SK-N-SH (cell line): ENCODE results near the gene UGT2B11. TPM values are rescaled to one million over a fixed set of nuclear protein-coding genes. Genes with fewer than 3 reads are reported as not detected.
"Not testable (repeated sequence)": the region's sequence is repeated elsewhere in the genome, so short reads cannot be mapped to it uniquely, and the experiment has no call there.

ENCODE experiments used
- CTCF ChIA-PET: fragments of 300-600, 350-600 bp; formaldehyde crosslinking; extraction: SDS; loops from one replicate; lab custom pipeline; 2021; lab: Yijun Ruan, JAX
- POLR2A ChIA-PET: fragments of 350-600 bp; sonication (Branson Sonifier 250); formaldehyde crosslinking; extraction: SDS; loops from one replicate; lab custom pipeline; 2020; ENCODE audit warnings: antibody characterized with exemption, inconsistent platforms; lab: Yijun Ruan, JAX
- DNase-seq: peaks from one replicate; pipeline ENCODE4 v3.0.0; 2012
- H2AFZ ChIP-seq: fragments of 200-600 bp; sonication (generic); 2 replicates; pipeline ENCODE4 v1.8.1; 2016; ENCODE audit warnings: antibody characterized with exemption, mild to moderate bottlenecking, low read depth
- H3F3A ChIP-seq: fragments of 200-600 bp; sonication (generic); replicated peaks from 2 replicates; pipeline ENCODE3; 2016; ENCODE audit warnings: antibody characterized with exemption, mild to moderate bottlenecking; ENCODE audit not compliant: insufficient read depth
- H3K27ac ChIP-seq, 2 experiments: fragments of 200-500 bp in 1 of 2; fragments of 200-600 bp in 1 of 2; sonication (Bioruptor generic) in 1 of 2; sonication (generic), shearing (Covaris generic) in 1 of 2; 2 replicates each; pipeline versions ENCODE4 v1.5.1 to v1.6.1; 2014 to 2016; ENCODE audit warnings: low read depth in 2 of 2, inconsistent platforms in 1 of 2, low read length in 1 of 2, mild to moderate bottlenecking in 1 of 2, mixed read lengths in 1 of 2
- H3K27me3 ChIP-seq: fragments of 200-600 bp; sonication (generic), shearing (Covaris generic); 2 replicates; pipeline ENCODE4 v1.6.1; 2016; ENCODE audit warnings: mixed run types; ENCODE audit not compliant: insufficient read depth
- H3K36me3 ChIP-seq, 2 experiments: fragments of 200-500 bp in 1 of 2; fragments of 200-600 bp in 1 of 2; sonication (Bioruptor generic) in 1 of 2; sonication (generic) in 1 of 2; replicated peaks in 1 of 2; 2 replicates each; pipeline versions ENCODE3 to v1.5.1; 2014 to 2016; ENCODE audit warnings: low read length in 1 of 2, mild to moderate bottlenecking in 1 of 2; ENCODE audit not compliant: insufficient read depth in 2 of 2, control insufficient read depth in 1 of 2
- H3K4me1 ChIP-seq, 2 experiments: fragments of 200-500 bp in 1 of 2; fragments of 200-600 bp in 1 of 2; sonication (Bioruptor generic) in 1 of 2; sonication (generic), shearing (Covaris generic) in 1 of 2; 2 replicates each; pipeline versions ENCODE4 v1.5.1 to v1.6.1; 2014 to 2016; ENCODE audit warnings: low read depth in 1 of 2, low read length in 1 of 2, mixed run types in 1 of 2; ENCODE audit not compliant: insufficient read depth in 2 of 2, control insufficient read depth in 1 of 2
- H3K4me2 ChIP-seq: fragments of 200-600 bp; sonication (generic), shearing (Covaris generic); 2 replicates; pipeline ENCODE4 v1.6.1; 2017; ENCODE audit warnings: mixed run types
- H3K4me3 ChIP-seq, 2 experiments: fragments of 200-500 bp in 1 of 2; fragments of 200-600 bp in 1 of 2; sonication (Bioruptor generic) in 1 of 2; sonication (generic), shearing (Covaris generic) in 1 of 2; 2 replicates each; pipeline versions ENCODE4 v1.5.1 to v1.8.1; 2014 to 2016; ENCODE audit warnings: low read depth in 2 of 2, inconsistent platforms in 1 of 2, low read length in 1 of 2, mild to moderate bottlenecking in 1 of 2, mixed read lengths in 1 of 2, moderate library complexity in 1 of 2
- H3K79me2 ChIP-seq: fragments of 200-600 bp; sonication (generic); 2 replicates; pipeline ENCODE4 v1.8.1; 2017; ENCODE audit warnings: mild to moderate bottlenecking; ENCODE audit not compliant: insufficient read depth
- H3K9ac ChIP-seq: fragments of 200-600 bp; sonication (generic); 2 replicates; pipeline ENCODE4 v1.6.1; 2017; ENCODE audit warnings: mixed run types
- H3K9me2 ChIP-seq: fragments of 200-600 bp; sonication (generic); 2 replicates; pipeline ENCODE4 v1.6.1; 2017; ENCODE audit warnings: mixed run types
- H3K9me3 ChIP-seq: fragments of 200-600 bp; sonication (generic); 2 replicates; pipeline ENCODE4 v1.6.1; 2017; ENCODE audit warnings: mixed run types, mild to moderate bottlenecking, moderate library complexity
- H4K20me1 ChIP-seq: fragments of 200-600 bp; sonication (generic); 2 replicates; pipeline ENCODE4 v1.6.1; 2017; ENCODE audit warnings: mild to moderate bottlenecking, mixed run types; ENCODE audit not compliant: insufficient read depth
- CHD2 ChIP-seq: fragments of 150-350 bp; IDR thresholded peaks from 2 replicates; pipeline ENCODE4 v1.6.1; 2018; ENCODE audit warnings: low read length; ENCODE audit not compliant: partially characterized antibody
- ELF1 ChIP-seq: IDR thresholded peaks from 2 replicates; pipeline ENCODE4 v1.4.0; 2012
- FOSL2 ChIP-seq: IDR thresholded peaks from 2 replicates; pipeline ENCODE4 v1.4.0; 2012; ENCODE audit warnings: low read depth, mild to moderate bottlenecking, moderate library complexity, borderline replicate concordance
- FOXJ3 ChIP-seq: sonication (generic); formaldehyde crosslinking; IDR thresholded peaks from 2 replicates; pipeline ENCODE4 v1.5.1; 2020; ENCODE audit warnings: mild to moderate bottlenecking, missing genetic modification reagents
- MXI1 ChIP-seq: IDR thresholded peaks from 2 replicates; pipeline ENCODE4 v1.6.1; 2012; ENCODE audit warnings: mild to moderate bottlenecking, low read depth, low read length, improper control_type of control experiment
- PBX3 ChIP-seq: IDR thresholded peaks from 2 replicates; pipeline ENCODE4; 2012
- RAD21 ChIP-seq: IDR thresholded peaks from 2 replicates; pipeline ENCODE4 v1.6.1; 2012; ENCODE audit warnings: mild to moderate bottlenecking, low read length
- RFX5 ChIP-seq: IDR thresholded peaks from 2 replicates; pipeline ENCODE4 v1.6.1; 2012; ENCODE audit warnings: mild to moderate bottlenecking, improper control_type of control experiment, low read length
- TAF1 ChIP-seq: IDR thresholded peaks from 2 replicates; pipeline ENCODE4 v1.6.1; 2012; ENCODE audit warnings: low read depth, mild to moderate bottlenecking, low read length, moderate library complexity, borderline replicate concordance
- TEAD4 ChIP-seq: IDR thresholded peaks from 2 replicates; pipeline ENCODE4 v1.4.0; 2012; ENCODE audit warnings: mild to moderate bottlenecking, borderline replicate concordance; ENCODE audit not compliant: insufficient read depth
- WGBS: methylation state at CpG from one replicate; pipeline ENCODE4 v1.1.6; 2017; ENCODE audit warnings: low lambda C conversion rate; 5-methylcytosine and 5-hydroxymethylcytosine counted together
- polyA plus RNA-seq, 3 experiments: library from polyadenylated mRNA; depleted of rRNA; stranded (reverse); fragments of >200 nt; gene quantifications; 2 replicates each; pipeline ENCODE4 v1.2.3, GENCODE V29; 2012
- TF ChIP-seq, protein P1 (sequence below): fragments of 200-600 bp; sonication (generic); IDR thresholded peaks from 2 replicates; pipeline ENCODE4 v1.6.1; 2017; ENCODE audit warnings: antibody characterized with exemption, mild to moderate bottlenecking, moderate library complexity
- TF ChIP-seq, protein P2 (sequence below): IDR thresholded peaks from 2 replicates; pipeline ENCODE4 v1.4.0; 2012; ENCODE audit warnings: low read depth, borderline replicate concordance

UGT2B11 gene
- polyA plus RNA-seq, 1 of the 3 experiments (the other 2 are of a cell fraction) = not detected

DNA sequence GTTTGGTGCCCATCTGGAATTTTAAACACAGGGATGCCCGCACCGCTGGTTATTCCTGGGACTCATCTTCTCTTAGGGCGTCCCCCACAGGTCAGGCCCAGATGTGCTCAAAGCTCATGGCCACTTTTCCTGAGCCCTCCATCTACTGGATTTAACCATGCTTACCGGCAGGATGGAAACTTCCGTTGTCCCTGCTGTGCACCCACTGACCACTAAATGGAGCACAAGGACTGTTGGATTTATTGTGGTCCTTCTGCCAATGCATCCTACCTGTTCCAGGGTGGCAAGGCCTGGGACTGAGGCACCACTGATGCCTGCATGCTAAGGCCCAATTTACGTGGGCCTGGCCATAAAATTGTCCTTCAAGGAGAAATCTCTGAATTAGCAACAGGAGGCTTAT is 8.7 kb upstream of the UGT2B11 start:
- H3F3A ChIP-seq, H3K4me3 ChIP-seq, POLR2A ChIA-PET, H2AFZ ChIP-seq, H3K4me1 ChIP-seq, H3K27ac ChIP-seq, H3K4me2 ChIP-seq, H3K36me3 ChIP-seq, CTCF ChIA-PET, H4K20me1 ChIP-seq, H3K9ac ChIP-seq, H3K79me2 ChIP-seq, DNase-seq, H3K9me2 ChIP-seq, H3K27me3 ChIP-seq, H3K9me3 ChIP-seq: not testable (repeated sequence)
- 19% methylated on average over 5 of the region's 6 CpGs for WGBS

- CTCF ChIA-PET, H3F3A ChIP-seq, H3K4me1 ChIP-seq, H3K4me2 ChIP-seq, H3K79me2 ChIP-seq, H3K9me2 ChIP-seq, POLR2A ChIA-PET, H3K36me3 ChIP-seq, H3K27me3 ChIP-seq, H3K9me3 ChIP-seq, H3K4me3 ChIP-seq, H3K9ac ChIP-seq, H2AFZ ChIP-seq, H4K20me1 ChIP-seq, H3K27ac ChIP-seq, DNase-seq: not testable (repeated sequence)
- WGBS = 4% methylated on average over 2 of the region's 2 CpGs
Observed at GRCh38 chr4:69218491-69218890, 3.9 kb upstream of the UGT2B11 start.

DNA sequence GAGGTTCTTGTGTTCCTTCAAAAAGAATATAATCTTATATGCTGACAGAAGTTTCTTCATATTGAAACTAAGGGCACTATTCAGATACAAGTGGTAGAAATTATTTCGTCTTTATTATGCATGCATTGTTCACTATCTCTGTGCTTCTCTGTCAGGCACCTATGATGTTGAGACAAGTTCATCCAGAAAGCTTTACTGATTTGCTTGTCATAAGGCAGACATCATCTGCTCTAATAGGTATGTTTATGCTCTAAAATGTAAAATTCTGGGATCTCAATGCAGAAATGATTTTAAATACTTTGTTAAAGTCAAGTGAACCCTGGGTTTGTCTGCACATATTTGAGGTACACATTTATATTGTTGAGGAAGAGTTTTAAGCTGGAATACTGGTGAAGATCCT is 3.6 kb downstream of the UGT2B11 start:
- no peaks in the 10 kb centered on the region for H3F3A ChIP-seq
- DNase-seq = no peak
- H3K4me1 ChIP-seq = no peaks in the 10 kb centered on the region
- no peaks in the 10 kb centered on the region for H3K27me3 ChIP-seq
- H3K9ac ChIP-seq = no peak overlapping the region
- no peaks in the 10 kb centered on the region for H3K36me3 ChIP-seq
- no peak overlapping the region for H2AFZ ChIP-seq
- H4K20me1 ChIP-seq = no peaks in the 10 kb centered on the region
- H3K9me2 ChIP-seq = no peaks in the 10 kb centered on the region
- no peak overlapping the region for H3K27ac ChIP-seq
- H3K9me3 ChIP-seq = no peaks in the 10 kb centered on the region
- H3K4me3 ChIP-seq = no peak overlapping the region
- POLR2A ChIA-PET = no interaction called here
- 13% methylated on average over 1 of the region's 1 CpG for WGBS
- CTCF ChIA-PET = no interaction called here
- TF ChIP-seq RFX5 (no peak), TAF1 (no peak), ELF1 (no peak), FOSL2 (no peak), CHD2 (no peak), TEAD4 (no peak), PBX3 (no peak), RAD21 (no peak), MXI1 (no peak), FOXJ3 (CRISPR knock-in tag) (no peak)
- TF ChIP-seq, protein P1, sequence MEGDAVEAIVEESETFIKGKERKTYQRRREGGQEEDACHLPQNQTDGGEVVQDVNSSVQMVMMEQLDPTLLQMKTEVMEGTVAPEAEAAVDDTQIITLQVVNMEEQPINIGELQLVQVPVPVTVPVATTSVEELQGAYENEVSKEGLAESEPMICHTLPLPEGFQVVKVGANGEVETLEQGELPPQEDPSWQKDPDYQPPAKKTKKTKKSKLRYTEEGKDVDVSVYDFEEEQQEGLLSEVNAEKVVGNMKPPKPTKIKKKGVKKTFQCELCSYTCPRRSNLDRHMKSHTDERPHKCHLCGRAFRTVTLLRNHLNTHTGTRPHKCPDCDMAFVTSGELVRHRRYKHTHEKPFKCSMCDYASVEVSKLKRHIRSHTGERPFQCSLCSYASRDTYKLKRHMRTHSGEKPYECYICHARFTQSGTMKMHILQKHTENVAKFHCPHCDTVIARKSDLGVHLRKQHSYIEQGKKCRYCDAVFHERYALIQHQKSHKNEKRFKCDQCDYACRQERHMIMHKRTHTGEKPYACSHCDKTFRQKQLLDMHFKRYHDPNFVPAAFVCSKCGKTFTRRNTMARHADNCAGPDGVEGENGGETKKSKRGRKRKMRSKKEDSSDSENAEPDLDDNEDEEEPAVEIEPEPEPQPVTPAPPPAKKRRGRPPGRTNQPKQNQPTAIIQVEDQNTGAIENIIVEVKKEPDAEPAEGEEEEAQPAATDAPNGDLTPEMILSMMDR = no peak
- TF ChIP-seq, protein P2, sequence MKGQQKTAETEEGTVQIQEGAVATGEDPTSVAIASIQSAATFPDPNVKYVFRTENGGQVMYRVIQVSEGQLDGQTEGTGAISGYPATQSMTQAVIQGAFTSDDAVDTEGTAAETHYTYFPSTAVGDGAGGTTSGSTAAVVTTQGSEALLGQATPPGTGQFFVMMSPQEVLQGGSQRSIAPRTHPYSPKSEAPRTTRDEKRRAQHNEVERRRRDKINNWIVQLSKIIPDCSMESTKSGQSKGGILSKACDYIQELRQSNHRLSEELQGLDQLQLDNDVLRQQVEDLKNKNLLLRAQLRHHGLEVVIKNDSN = no peak
- TF ChIP-seq, all 33 proteins: peak for 0
- H3K4me2 ChIP-seq = no peak overlapping the region
- no peaks in the 10 kb centered on the region for H3K79me2 ChIP-seq

DNA sequence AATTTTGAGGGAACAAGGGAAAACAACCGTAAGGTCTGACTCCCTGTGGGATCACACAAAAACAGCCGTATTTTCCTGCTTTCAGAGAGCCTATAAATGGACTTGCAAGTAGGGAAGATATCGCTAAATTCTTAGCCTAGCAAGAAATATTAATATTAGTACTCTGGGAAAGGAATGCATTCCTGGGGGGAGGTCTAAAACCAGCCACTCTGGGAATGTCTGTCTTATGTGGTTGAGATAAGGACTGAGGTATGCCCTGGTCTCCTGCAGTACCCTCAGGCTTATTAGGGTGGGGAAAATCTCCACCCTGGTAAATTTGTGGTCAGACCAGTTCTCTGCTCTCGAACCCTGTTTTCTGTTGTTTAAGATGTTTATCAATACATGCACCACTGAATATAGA is 16.0 kb downstream of the UGT2B11 start:
- H3K9ac ChIP-seq, POLR2A ChIA-PET, H3K27me3 ChIP-seq, CTCF ChIA-PET, H2AFZ ChIP-seq, H3K36me3 ChIP-seq, H3K9me3 ChIP-seq, H4K20me1 ChIP-seq, H3K4me1 ChIP-seq, H3K9me2 ChIP-seq, H3K27ac ChIP-seq, H3K79me2 ChIP-seq, DNase-seq, H3F3A ChIP-seq, H3K4me3 ChIP-seq, H3K4me2 ChIP-seq: not testable (repeated sequence)
- 7% methylated on average over 4 of the region's 4 CpGs for whole genome bisulfite sequencing
